ENCODE results near the gene LGR6.

- TF ChIP-seq CTCF (IDR thresholded peaks at IDR 0.05) (no peak), REST (IDR thresholded peaks at IDR 0.05; ENCODE audit: insufficient read depth in 1 of 2, low read depth in 2 of 2, low read length in 1 of 2) (no peak), TCF7L2 (IDR thresholded peaks at IDR 0.05; ENCODE audit: low read depth, low read length) (no peak), POLR2AphosphoS5 (IDR thresholded peaks at IDR 0.05; ENCODE audit: low read depth, low read length) (no peak), SIN3A (IDR thresholded peaks at IDR 0.05; ENCODE audit: borderline replicate concordance, insufficient read depth, low read depth, low read length) (no peak)
These were observed 163.9 kb downstream of the LGR6 start for GRCh38 chr1:202357506-202357905.

Measured in Panc1 (cell line).